ENCODE data around the gene HPCAL1. TPM values are rescaled to one million over a fixed set of nuclear protein-coding genes. Genes with fewer than 3 reads are reported as not detected.

HPCAL1 gene
- polyA plus RNA-seq, 3 donors = 82.1 to 99.5 (median 98.0) TPM

DNA sequence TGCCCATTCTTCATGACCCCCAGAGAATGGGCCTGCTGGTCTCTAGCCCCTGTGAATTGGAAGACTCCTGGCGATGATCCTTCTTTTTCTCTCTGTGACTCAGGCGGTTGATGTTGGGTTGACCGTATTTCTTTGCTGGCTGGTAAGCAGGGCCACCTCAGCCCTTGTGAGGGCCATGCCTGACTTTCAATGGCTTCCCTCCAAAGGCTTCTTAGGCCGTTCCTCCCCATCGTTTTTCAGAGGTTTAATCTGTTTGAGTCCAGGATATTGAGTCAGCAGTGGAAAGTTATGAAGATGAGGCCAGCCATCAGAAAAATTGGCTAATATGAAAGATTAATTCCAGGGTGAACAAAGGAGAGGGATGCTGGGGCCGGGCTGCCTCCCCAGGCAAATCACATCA lies 13.6 kb downstream of the HPCAL1 start:
- no peak overlapping the region for H3K4me3 Mint-ChIP-seq
- DNase-seq = no peak
- peak overlapping the region in 4 of 7 donors; percentile 31 to 76 (median 60) for H3K27ac Mint-ChIP-seq
- H4K20me1 ChIP-seq (ENCODE audit: insufficient read depth, low read length) = peaks cover 99% of the 10 kb centered on the region
- peaks cover 17% of the 10 kb centered on the region for H3K4me1 Mint-ChIP-seq
- peaks cover 98% of the 10 kb centered on the region for H3K79me2 ChIP-seq (ENCODE audit: insufficient read depth, low read length)
- no peak overlapping the region for H2AFZ ChIP-seq (ENCODE audit: insufficient read depth, low read depth, low read length, poor library complexity, severe bottlenecking)
- H3K4me3 ChIP-seq (replicated peaks in 1 of 3; ENCODE audit: low read depth in 2 of 3, low read length in 3 of 3) = no peak overlapping the region
- no peak overlapping the region for H3K9ac ChIP-seq (ENCODE audit: insufficient read depth, low read length, poor library complexity, severe bottlenecking)
- H3K36me3 Mint-ChIP-seq = peaks cover 17% of the 10 kb centered on the region in 2 donors
- TF ChIP-seq, protein P1, sequence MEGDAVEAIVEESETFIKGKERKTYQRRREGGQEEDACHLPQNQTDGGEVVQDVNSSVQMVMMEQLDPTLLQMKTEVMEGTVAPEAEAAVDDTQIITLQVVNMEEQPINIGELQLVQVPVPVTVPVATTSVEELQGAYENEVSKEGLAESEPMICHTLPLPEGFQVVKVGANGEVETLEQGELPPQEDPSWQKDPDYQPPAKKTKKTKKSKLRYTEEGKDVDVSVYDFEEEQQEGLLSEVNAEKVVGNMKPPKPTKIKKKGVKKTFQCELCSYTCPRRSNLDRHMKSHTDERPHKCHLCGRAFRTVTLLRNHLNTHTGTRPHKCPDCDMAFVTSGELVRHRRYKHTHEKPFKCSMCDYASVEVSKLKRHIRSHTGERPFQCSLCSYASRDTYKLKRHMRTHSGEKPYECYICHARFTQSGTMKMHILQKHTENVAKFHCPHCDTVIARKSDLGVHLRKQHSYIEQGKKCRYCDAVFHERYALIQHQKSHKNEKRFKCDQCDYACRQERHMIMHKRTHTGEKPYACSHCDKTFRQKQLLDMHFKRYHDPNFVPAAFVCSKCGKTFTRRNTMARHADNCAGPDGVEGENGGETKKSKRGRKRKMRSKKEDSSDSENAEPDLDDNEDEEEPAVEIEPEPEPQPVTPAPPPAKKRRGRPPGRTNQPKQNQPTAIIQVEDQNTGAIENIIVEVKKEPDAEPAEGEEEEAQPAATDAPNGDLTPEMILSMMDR (IDR thresholded peaks at IDR 0.05) = no peak
- H3K36me3 ChIP-seq (replicated peaks in 1 of 2; ENCODE audit: control insufficient read depth in 1 of 2, insufficient read depth in 2 of 2, low read length in 2 of 2) = peaks cover 0 to 17% of the 10 kb centered on the region in 2 donors
- WGBS (ENCODE audit: insufficient coverage) = 92% methylated on average over 3 of the region's 6 CpGs
- no peak overlapping the region for H3K4me2 ChIP-seq (replicated peaks; ENCODE audit: extremely low read depth, low read length, poor library complexity, severe bottlenecking)
- peaks cover 0 to 2% (median 0%) of the 10 kb centered on the region in 3 donors for H3K27me3 Mint-ChIP-seq (ENCODE audit: low read depth in 3 of 3)
- no peaks in the 10 kb centered on the region for H3K4me1 ChIP-seq (ENCODE audit: control insufficient read depth in 1 of 2, insufficient read depth in 2 of 2, low read length in 2 of 2)
- H3K9me3 ChIP-seq (replicated peaks in 1 of 2; ENCODE audit: control insufficient read depth in 1 of 2, insufficient read depth in 1 of 2, low read length in 2 of 2) = no peaks in the 10 kb centered on the region
- no peak overlapping the region for H3K27ac ChIP-seq (ENCODE audit: low read depth in 1 of 2, low read length in 2 of 2)
- H3K9me3 Mint-ChIP-seq = peaks cover 0 to 3% (median 0%) of the 10 kb centered on the region in 7 donors
- intact Hi-C loops (cut with micrococcal nuclease) = loop anchor here in 1 of 2 donors (5.0 kb wide), 1 partner anchor 101 kb away; no protein-coding TSS in a partner anchor
- no peaks in the 10 kb centered on the region for H3K27me3 ChIP-seq (ENCODE audit: control insufficient read depth in 2 of 2, insufficient read depth in 2 of 2, low read length in 2 of 2)

DNA sequence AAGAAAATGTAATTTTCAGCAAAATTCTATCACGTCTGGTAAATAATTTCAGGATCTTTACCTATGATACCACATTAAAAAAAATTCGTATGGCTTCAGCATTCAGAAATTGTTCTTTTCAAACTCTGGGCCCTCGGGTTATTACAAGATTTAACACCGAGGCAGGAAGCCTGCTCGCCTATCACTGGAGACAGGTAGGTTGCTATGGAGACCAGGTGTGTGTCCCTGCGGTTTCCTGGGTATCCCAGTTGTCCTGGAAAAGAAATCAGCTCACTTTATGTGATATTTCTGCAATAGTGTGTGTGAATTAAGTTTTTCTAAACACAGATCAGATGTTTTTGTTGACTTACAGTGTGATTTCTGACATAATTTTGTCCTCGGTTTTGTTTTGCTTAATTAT lies 14.2 kb downstream of the HPCAL1 start:
- peaks cover 17 to 22% of the 10 kb centered on the region in 2 donors for H3K36me3 Mint-ChIP-seq
- no peak overlapping the region for H3K4me3 ChIP-seq (replicated peaks in 1 of 3; ENCODE audit: low read depth in 2 of 3, low read length in 3 of 3)
- TF ChIP-seq, protein P1 (IDR thresholded peaks at IDR 0.05) = no peak
- H3K9ac ChIP-seq (ENCODE audit: insufficient read depth, low read length, poor library complexity, severe bottlenecking) = no peak overlapping the region
- no peak overlapping the region for H3K27ac ChIP-seq (ENCODE audit: low read depth in 1 of 2, low read length in 2 of 2)
- H3K4me1 ChIP-seq (ENCODE audit: control insufficient read depth in 1 of 2, insufficient read depth in 2 of 2, low read length in 2 of 2) = no peaks in the 10 kb centered on the region
- H3K27me3 ChIP-seq (ENCODE audit: control insufficient read depth in 2 of 2, insufficient read depth in 2 of 2, low read length in 2 of 2) = no peaks in the 10 kb centered on the region
- peaks cover 0 to 2% (median 0%) of the 10 kb centered on the region in 3 donors for H3K27me3 Mint-ChIP-seq (ENCODE audit: low read depth in 3 of 3)
- peaks cover 99% of the 10 kb centered on the region for H4K20me1 ChIP-seq (ENCODE audit: insufficient read depth, low read length)
- H3K4me2 ChIP-seq (replicated peaks; ENCODE audit: extremely low read depth, low read length, poor library complexity, severe bottlenecking) = no peak overlapping the region
- H3K4me3 Mint-ChIP-seq = no peak overlapping the region
- H3K36me3 ChIP-seq (replicated peaks in 1 of 2; ENCODE audit: control insufficient read depth in 1 of 2, insufficient read depth in 2 of 2, low read length in 2 of 2) = peaks cover 0 to 11% of the 10 kb centered on the region in 2 donors
- WGBS (ENCODE audit: insufficient coverage) = 80% methylated on average over 3 of the region's 7 CpGs
- H3K79me2 ChIP-seq (ENCODE audit: insufficient read depth, low read length) = peaks cover 98% of the 10 kb centered on the region
- DNase-seq = no peak
- peaks cover 17% of the 10 kb centered on the region for H3K4me1 Mint-ChIP-seq
- H3K9me3 ChIP-seq (replicated peaks in 1 of 2; ENCODE audit: control insufficient read depth in 1 of 2, insufficient read depth in 1 of 2, low read length in 2 of 2) = no peaks in the 10 kb centered on the region
- H3K27ac Mint-ChIP-seq = peak overlapping the region in 1 of 7 donors; percentile 32
- intact Hi-C loops (cut with micrococcal nuclease) = loop anchor here in 1 of 2 donors (5.0 kb wide), 1 partner anchor 100 kb away; no protein-coding TSS in a partner anchor
- H2AFZ ChIP-seq (ENCODE audit: insufficient read depth, low read depth, low read length, poor library complexity, severe bottlenecking) = no peak overlapping the region
- H3K9me3 Mint-ChIP-seq = peaks cover 0 to 3% (median 0%) of the 10 kb centered on the region in 7 donors
